Lung (tissue), 12 donors: ENCODE measurements around the gene ADA. TPM values are rescaled to one million over a fixed set of nuclear protein-coding genes. Genes with fewer than 3 reads are reported as not detected.

Experiments
- ATAC-seq: fragments of 200-7000 bp; cut with Tn5 transposase; one replicate; pipeline ENCODE4 v1.9.1; 2020; ENCODE audit warnings: moderate number of reproducible peaks; ENCODE audit not compliant: insufficient read depth, low FRiP score
- DNase-seq, 3 donors: peaks; one replicate each; pipeline ENCODE4 v3.0.0-alpha.2; 2013 to 2017
- H3K27ac ChIP-seq, 2 donors: one replicate each; pipeline ENCODE4 v1.5.1; 2013; ENCODE audit warnings: mild to moderate bottlenecking in 2 of 2, moderate library complexity in 2 of 2, control low read depth in 1 of 2, inconsistent platforms in 1 of 2, low read depth in 1 of 2, low read length in 1 of 2
- H3K27me3 ChIP-seq, 3 donors: one replicate each; pipeline ENCODE4 v1.5.1; 2013; ENCODE audit warnings: low read length in 2 of 3; ENCODE audit not compliant: control insufficient read depth in 3 of 3, insufficient read depth in 3 of 3
- H3K36me3 ChIP-seq, 4 donors: one replicate each; pipeline ENCODE4 v1.5.1; 2013; ENCODE audit warnings: low read length in 4 of 4, mild to moderate bottlenecking in 1 of 4, moderate library complexity in 1 of 4; ENCODE audit not compliant: control insufficient read depth in 4 of 4, insufficient read depth in 4 of 4
- H3K4me1 ChIP-seq, 5 donors: one replicate each; pipeline ENCODE4 v1.5.1; 2013; ENCODE audit warnings: low read length in 5 of 5, mild to moderate bottlenecking in 2 of 5, moderate library complexity in 1 of 5; ENCODE audit not compliant: control insufficient read depth in 5 of 5, insufficient read depth in 5 of 5
- H3K4me3 ChIP-seq: one replicate; pipeline ENCODE4 v1.5.1; 2013; ENCODE audit warnings: mild to moderate bottlenecking, control low read depth, moderate library complexity
- H3K9ac ChIP-seq, 2 donors: one replicate each; pipeline ENCODE4 v1.5.1; 2013; ENCODE audit warnings: low read length in 2 of 2, control low read depth in 1 of 2; ENCODE audit not compliant: insufficient read depth in 1 of 2
- H3K9me3 ChIP-seq, 4 donors: one replicate each; pipeline ENCODE4 v1.5.1; 2013; ENCODE audit warnings: low read length in 3 of 4, mild to moderate bottlenecking in 1 of 4, moderate library complexity in 1 of 4; ENCODE audit not compliant: control insufficient read depth in 4 of 4, insufficient read depth in 3 of 4
- WGBS, 2 donors: extraction: QIAGEN DNeasy Blood & Tissue Kit; methylation state at CpG; one replicate each; pipeline ENCODE4 v1.1.7; 2013; 5-methylcytosine and 5-hydroxymethylcytosine counted together
- polyA plus RNA-seq, 2 donors: library from polyadenylated mRNA; stranded (reverse); fragments of 200-250 nt; gene quantifications; one replicate each; pipeline ENCODE4 v1.2.1, GENCODE V29; 2013
- total RNA-seq, 2 donors: library from RNA; depleted of rRNA in 1 of 2; stranded (reverse); fragments of >200 nt in 1 of 2; gene quantifications; one replicate each; pipeline ENCODE4 v1.2.1, GENCODE V29; 2014 to 2021
- TF ChIP-seq, protein P1 (sequence below): IDR thresholded peaks from 2 replicates; pipeline ENCODE4 v1.5.1; 2012; ENCODE audit warnings: mild to moderate bottlenecking; ENCODE audit errors: control extremely low read depth, extremely low read depth
- donor health status: control.
- donor health status: control.
- donor health status: Bipolar disorder and iron deficiency.
- donor health status: healthy.
- donor health status: DM: yes; HTN: yes; CAD: no.

Gene ADA
- total and polyA plus RNA-seq, 4 donors: 4.2 to 55.2 (median 8.0) TPM

DNA sequence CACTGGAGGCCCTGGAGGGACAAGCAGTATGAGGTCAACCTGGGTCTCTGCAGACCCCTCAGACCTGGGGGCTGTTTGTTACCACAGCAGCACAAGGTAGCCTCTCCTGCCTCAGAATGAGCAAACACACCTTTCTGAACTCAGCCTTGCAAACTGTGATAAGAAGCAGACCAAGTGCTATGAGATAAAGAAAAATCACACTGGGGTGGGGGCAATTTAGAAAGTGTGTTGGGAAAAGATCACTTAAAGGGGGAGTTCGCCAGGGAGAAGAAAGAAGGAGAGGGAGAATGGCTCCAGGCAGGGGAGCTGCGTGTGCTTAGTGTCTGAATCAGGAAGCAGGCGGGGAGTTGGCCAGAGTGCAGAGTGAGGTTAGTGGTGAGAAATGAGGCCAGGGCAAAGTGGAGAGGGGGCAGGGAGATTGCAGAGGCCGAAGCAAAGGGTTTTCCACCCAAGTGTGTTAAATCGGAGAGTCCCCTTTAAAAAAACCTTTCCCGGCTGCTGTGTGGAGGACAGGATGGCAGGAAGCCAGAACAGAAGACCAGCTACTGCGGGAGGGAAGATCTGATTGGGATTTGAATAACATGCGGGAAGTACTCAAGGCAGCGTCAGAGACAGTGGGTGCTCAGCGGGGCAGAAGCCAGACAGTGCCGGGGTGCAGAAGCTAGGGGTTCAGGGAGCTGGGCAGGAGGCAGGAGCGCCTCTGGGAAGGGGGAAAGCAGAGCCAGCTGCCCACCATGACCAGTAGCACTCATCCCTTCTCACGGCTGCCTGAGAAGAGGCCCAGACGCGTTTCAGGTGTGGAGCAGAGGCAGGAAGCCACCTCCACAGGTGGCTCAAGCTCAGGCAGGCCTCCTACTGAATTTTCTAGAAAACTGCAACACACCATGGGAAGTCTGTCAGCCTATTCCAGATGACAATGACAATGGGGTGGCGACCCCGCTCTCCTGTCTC is 9.0 kb downstream of the ADA start:
- H3K9me3 ChIP-seq: no peaks in the 10 kb centered on the region
- H3K4me1 ChIP-seq: peaks cover 4 to 22% (median 19%) of the 10 kb centered on the region in 5 donors
- no peaks in the 10 kb centered on the region for H3K36me3 ChIP-seq
- WGBS, 2 donors: 19 to 20% methylated on average over 17 of the region's 17 CpGs
- no peak overlapping the region for H3K4me3 ChIP-seq
- DNase-seq: peak; percentile 80 to 91 (median 90)
- H3K27ac ChIP-seq: peak overlapping the region; percentile 21 to 66
- H3K9ac ChIP-seq: peak overlapping the region in 1 of 2 donors; percentile 32
- peak; percentile 51 for ATAC-seq
- TF ChIP-seq, protein P1, sequence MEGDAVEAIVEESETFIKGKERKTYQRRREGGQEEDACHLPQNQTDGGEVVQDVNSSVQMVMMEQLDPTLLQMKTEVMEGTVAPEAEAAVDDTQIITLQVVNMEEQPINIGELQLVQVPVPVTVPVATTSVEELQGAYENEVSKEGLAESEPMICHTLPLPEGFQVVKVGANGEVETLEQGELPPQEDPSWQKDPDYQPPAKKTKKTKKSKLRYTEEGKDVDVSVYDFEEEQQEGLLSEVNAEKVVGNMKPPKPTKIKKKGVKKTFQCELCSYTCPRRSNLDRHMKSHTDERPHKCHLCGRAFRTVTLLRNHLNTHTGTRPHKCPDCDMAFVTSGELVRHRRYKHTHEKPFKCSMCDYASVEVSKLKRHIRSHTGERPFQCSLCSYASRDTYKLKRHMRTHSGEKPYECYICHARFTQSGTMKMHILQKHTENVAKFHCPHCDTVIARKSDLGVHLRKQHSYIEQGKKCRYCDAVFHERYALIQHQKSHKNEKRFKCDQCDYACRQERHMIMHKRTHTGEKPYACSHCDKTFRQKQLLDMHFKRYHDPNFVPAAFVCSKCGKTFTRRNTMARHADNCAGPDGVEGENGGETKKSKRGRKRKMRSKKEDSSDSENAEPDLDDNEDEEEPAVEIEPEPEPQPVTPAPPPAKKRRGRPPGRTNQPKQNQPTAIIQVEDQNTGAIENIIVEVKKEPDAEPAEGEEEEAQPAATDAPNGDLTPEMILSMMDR: no peak
- no peaks in the 10 kb centered on the region for H3K27me3 ChIP-seq

DNA sequence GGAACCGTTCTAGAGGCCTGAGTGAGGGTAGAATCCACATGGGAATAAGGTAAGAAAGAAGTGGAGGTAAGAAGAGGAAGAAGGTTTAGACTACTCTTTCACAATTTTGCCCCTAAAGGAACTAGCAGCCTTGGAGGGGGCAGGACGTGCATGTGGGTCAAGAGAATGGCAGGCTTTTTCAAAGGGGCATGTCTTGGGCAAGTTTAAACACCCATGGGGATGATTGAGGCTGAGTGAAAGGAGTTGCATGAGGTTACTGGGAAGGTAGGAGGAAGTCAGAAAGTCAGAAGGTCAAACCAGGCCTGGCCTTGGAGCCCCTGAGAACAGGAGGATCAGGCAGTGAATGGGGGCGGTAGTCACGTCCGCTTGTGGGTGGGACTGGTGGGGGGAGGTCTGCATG is 10.2 kb downstream of the ADA start:
- ATAC-seq (no peak), DNase-seq (no peak)
- Histone ChIP-seq H3K9me3 (no peaks in the 10 kb centered on the region), H3K36me3 (no peaks in the 10 kb centered on the region), H3K27me3 (no peaks in the 10 kb centered on the region), H3K9ac (no peak overlapping the region), H3K4me3 (no peak overlapping the region), H3K4me1 (peaks cover 4 to 21% (median 18%) of the 10 kb centered on the region in 5 donors), H3K27ac (no peak overlapping the region)
- TF ChIP-seq, protein P1: no peak
- WGBS, 2 donors: 70 to 86% methylated on average over 5 of the region's 5 CpGs

DNA sequence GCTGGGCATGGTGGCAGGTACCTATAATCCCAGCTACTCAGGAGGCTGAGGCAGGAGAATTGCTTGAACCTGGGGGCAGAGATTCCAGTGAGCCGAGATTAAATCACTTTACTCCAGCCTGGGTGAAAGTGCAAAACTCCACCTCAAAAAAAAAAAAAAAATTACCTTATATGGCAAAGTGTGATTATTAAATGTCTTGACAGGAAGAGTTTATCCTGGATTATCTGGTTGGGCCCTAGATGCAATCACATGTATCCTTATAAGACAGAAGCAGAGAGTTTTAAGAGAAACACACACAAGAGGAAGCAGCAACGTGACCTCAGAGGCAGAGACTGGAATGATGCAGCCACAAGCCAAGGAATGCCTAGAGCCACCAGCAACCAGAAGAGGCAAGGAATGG is 11.0 kb downstream of the ADA start:
- Histone ChIP-seq H3K27me3 (no peaks in the 10 kb centered on the region), H3K9me3 (no peaks in the 10 kb centered on the region), H3K36me3 (no peaks in the 10 kb centered on the region), H3K4me1 (peaks cover 4 to 21% (median 15%) of the 10 kb centered on the region in 5 donors), H3K9ac (no peak overlapping the region), H3K4me3 (no peak overlapping the region), H3K27ac (no peak overlapping the region)
- ATAC-seq (no peak), DNase-seq (no peak)
- WGBS, 2 donors: 83 to 93% methylated on average over 2 of the region's 2 CpGs
- TF ChIP-seq, protein P1: no peak
